K562 (cell line): ENCODE measurements around the gene WDR86. TPM values are rescaled to one million over a fixed set of nuclear protein-coding genes. Genes with fewer than 3 reads are reported as not detected.

Experiments
- ARID3A ChIP-seq: IDR thresholded peaks from 2 replicates; pipeline ENCODE4 v1.6.1; 2012; ENCODE audit warnings: low read depth, low read length, improper control_type of control experiment, borderline replicate concordance
- CEBPB ChIP-seq: fragments of 450-650 bp; IDR thresholded peaks from 2 replicates; pipeline ENCODE4 v1.6.1; 2016; ENCODE audit warnings: missing genetic modification characterization, missing compliant biosample characterization
- EWSR1 ChIP-seq: fragments of 450-650 bp; IDR thresholded peaks from 2 replicates; pipeline ENCODE4 v1.6.1; 2018; ENCODE audit warnings: borderline replicate concordance, mild to moderate bottlenecking, low read depth, moderate library complexity; ENCODE audit not compliant: partially characterized antibody
- JUND ChIP-seq, 2 experiments: IDR thresholded peaks; 2 replicates in 1 of 2; 3 replicates in 1 of 2; pipeline ENCODE4 v1.6.1; 2011; ENCODE audit warnings: borderline replicate concordance in 2 of 2, low read depth in 2 of 2, low read length in 2 of 2, improper control_type of control experiment in 1 of 2, missing biosample characterization in 1 of 2, missing genetic modification characterization in 1 of 2, missing genetic modification reagents in 1 of 2
- MBD1 ChIP-seq: fragments of 250-450 bp; sonication (Bioruptor Pico); IDR thresholded peaks from 2 replicates; pipeline ENCODE4 v1.8.0; 2022; ENCODE audit warnings: inconsistent platforms
- MTA3 ChIP-seq: fragments of 450-650 bp; formaldehyde crosslinking; IDR thresholded peaks from 2 replicates; pipeline ENCODE4 v1.6.1; 2017; ENCODE audit warnings: mild to moderate bottlenecking, borderline replicate concordance
- NRF1 ChIP-seq, 2 experiments: fragments of 450-650 bp; IDR thresholded peaks in 1 of 2; conservative IDR thresholded peaks in 1 of 2; 2 replicates each; pipeline ENCODE4 v1.6.1; 2014; ENCODE audit warnings: mild to moderate bottlenecking in 2 of 2
- RAD21 ChIP-seq, 2 experiments: fragments of 250-450 bp in 1 of 2; fragments of 450-650 bp in 1 of 2; sonication (Bioruptor Pico) in 1 of 2; formaldehyde crosslinking in 1 of 2; IDR thresholded peaks in 1 of 2; conservative IDR thresholded peaks in 1 of 2; 2 replicates each; pipeline versions ENCODE4 v1.4.0 to v1.8.0; 2020 to 2022; ENCODE audit warnings: mild to moderate bottlenecking in 2 of 2, moderate library complexity in 1 of 2
- TBP ChIP-seq: optimal IDR thresholded peaks from 2 replicates; pipeline ENCODE3; 2011; ENCODE audit warnings: low read depth, low read length, improper control_type of control experiment
- YY1 ChIP-seq, 3 experiments: IDR thresholded peaks; 2 replicates each; pipeline ENCODE4 v1.6.1; 2011; ENCODE audit warnings: low read length in 2 of 3, mild to moderate bottlenecking in 2 of 3, moderate library complexity in 2 of 3, borderline replicate concordance in 1 of 3, control low read depth in 1 of 3, low read depth in 1 of 3; ENCODE audit not compliant: insufficient read depth in 3 of 3, insufficient replicate concordance in 2 of 3, control insufficient read depth in 1 of 3, insufficient read length in 1 of 3; ENCODE audit errors: extremely low read depth in 1 of 3
- polyA plus RNA-seq, 8 experiments: library from polyadenylated mRNA; depleted of rRNA in 4 of 8; stranded (reverse) in 5 of 8; unstranded in 3 of 8; fragments of >200 nt; fragmentation: Nextera tagmentation in 2 of 8; fragmentation: Illumina TruSeq in 1 of 8; extraction: Ambion mirVana in 2 of 8; extraction: Trizol in 1 of 8; gene quantifications; 2 replicates each; pipeline versions ENCODE4 v1.2.1 to v1.2.3, GENCODE V29; 2011 to 2014; ENCODE audit warnings: inconsistent platforms in 1 of 8, missing spikeins in 1 of 8
- total RNA-seq, 7 experiments: library from RNA; depleted of rRNA in 6 of 7; stranded (reverse); fragments of >200 nt in 6 of 7; fragmentation: Illumina TruSeq in 2 of 7; extraction: Trizol in 2 of 7; gene quantifications; 2 replicates each; pipeline versions ENCODE4 v1.2.1 to v1.2.3, GENCODE V29; 2011 to 2021; ENCODE audit warnings: low replicate concordance in 1 of 7
- TF ChIP-seq, protein P1 (sequence below), 2 experiments: fragments of 150-350 bp in 1 of 2; IDR thresholded peaks; 2 replicates each; pipeline ENCODE4 v1.6.1; 2012 to 2016; ENCODE audit warnings: low read depth in 2 of 2, low read length in 2 of 2, mild to moderate bottlenecking in 1 of 2, moderate library complexity in 1 of 2
- TF ChIP-seq, protein P2 (sequence below): fragments of 250-450 bp; sonication (Bioruptor Pico); IDR thresholded peaks from 2 replicates; pipeline ENCODE4 v1.9.0; 2021; ENCODE audit warnings: mild to moderate bottlenecking, inconsistent platforms
- TF ChIP-seq, protein P3 (sequence below): conservative IDR thresholded peaks from 2 replicates; pipeline ENCODE4 v1.6.1; 2011; ENCODE audit warnings: low read depth, mild to moderate bottlenecking, low read length; ENCODE audit not compliant: control insufficient read depth

Gene WDR86
- total and polyA plus RNA-seq, 9 of the 15 experiments (the other 6 are each of a cell fraction or from before 2014, with no cell fraction given), result 0.24 TPM; not detected in 8

DNA sequence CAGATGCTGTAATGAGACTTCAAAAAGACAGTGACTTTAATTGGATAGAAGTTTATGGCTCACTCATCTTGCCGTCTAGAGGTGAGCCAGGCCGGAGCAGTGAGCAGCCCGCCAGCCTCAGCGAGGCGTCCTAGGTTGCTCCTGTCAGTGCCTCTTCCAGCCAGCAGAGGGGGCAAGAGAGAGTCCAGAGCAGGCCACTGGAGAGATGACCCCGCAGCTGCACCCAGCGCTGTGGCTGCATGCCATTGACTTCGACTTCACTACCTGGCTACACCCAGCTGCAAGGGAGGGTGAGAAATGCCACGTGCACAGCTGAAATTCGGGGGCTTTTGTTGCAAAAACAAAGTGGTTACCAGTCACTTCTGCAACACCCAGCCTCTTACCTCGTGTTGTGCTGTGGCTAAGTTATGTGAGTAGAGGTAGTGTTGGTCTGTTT lies 41.7 kb downstream of the WDR86 start (continued):
- TF ChIP-seq, protein P1, sequence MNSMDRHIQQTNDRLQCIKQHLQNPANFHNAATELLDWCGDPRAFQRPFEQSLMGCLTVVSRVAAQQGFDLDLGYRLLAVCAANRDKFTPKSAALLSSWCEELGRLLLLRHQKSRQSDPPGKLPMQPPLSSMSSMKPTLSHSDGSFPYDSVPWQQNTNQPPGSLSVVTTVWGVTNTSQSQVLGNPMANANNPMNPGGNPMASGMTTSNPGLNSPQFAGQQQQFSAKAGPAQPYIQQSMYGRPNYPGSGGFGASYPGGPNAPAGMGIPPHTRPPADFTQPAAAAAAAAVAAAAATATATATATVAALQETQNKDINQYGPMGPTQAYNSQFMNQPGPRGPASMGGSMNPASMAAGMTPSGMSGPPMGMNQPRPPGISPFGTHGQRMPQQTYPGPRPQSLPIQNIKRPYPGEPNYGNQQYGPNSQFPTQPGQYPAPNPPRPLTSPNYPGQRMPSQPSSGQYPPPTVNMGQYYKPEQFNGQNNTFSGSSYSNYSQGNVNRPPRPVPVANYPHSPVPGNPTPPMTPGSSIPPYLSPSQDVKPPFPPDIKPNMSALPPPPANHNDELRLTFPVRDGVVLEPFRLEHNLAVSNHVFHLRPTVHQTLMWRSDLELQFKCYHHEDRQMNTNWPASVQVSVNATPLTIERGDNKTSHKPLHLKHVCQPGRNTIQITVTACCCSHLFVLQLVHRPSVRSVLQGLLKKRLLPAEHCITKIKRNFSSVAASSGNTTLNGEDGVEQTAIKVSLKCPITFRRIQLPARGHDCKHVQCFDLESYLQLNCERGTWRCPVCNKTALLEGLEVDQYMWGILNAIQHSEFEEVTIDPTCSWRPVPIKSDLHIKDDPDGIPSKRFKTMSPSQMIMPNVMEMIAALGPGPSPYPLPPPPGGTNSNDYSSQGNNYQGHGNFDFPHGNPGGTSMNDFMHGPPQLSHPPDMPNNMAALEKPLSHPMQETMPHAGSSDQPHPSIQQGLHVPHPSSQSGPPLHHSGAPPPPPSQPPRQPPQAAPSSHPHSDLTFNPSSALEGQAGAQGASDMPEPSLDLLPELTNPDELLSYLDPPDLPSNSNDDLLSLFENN (IDR thresholded peaks at IDR 0.05; ENCODE audit: low read depth in 2 of 2, low read length in 2 of 2), result no peak
- TF ChIP-seq NRF1 (conservative IDR thresholded peaks at IDR 0.05 in 1 of 2, IDR thresholded peaks at IDR 0.05 in 1 of 2), result 0 out of 4 replicates have a peak, but pooled peaks of 1 of the 2 experiments have one; percentile 13
- peak; percentile 49; the same call in 1 of the 2 replicates for TF ChIP-seq MTA3
- TF ChIP-seq, protein P2, sequence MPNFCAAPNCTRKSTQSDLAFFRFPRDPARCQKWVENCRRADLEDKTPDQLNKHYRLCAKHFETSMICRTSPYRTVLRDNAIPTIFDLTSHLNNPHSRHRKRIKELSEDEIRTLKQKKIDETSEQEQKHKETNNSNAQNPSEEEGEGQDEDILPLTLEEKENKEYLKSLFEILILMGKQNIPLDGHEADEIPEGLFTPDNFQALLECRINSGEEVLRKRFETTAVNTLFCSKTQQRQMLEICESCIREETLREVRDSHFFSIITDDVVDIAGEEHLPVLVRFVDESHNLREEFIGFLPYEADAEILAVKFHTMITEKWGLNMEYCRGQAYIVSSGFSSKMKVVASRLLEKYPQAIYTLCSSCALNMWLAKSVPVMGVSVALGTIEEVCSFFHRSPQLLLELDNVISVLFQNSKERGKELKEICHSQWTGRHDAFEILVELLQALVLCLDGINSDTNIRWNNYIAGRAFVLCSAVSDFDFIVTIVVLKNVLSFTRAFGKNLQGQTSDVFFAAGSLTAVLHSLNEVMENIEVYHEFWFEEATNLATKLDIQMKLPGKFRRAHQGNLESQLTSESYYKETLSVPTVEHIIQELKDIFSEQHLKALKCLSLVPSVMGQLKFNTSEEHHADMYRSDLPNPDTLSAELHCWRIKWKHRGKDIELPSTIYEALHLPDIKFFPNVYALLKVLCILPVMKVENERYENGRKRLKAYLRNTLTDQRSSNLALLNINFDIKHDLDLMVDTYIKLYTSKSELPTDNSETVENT, result no peak
- no peak for TF ChIP-seq MBD1
- TF ChIP-seq ARID3A, result no peak
- TF ChIP-seq JUND (IDR thresholded peaks at IDR 0.05; ENCODE audit: borderline replicate concordance, low read depth, low read length), result 0 out of 2 replicates have a peak, but pooled peaks have one; percentile 44
- no peak; the same call in 2 of the 3 replicates for TF ChIP-seq JUND (tag; IDR thresholded peaks at IDR 0.05; ENCODE audit: borderline replicate concordance, low read depth, low read length)
- TF ChIP-seq EWSR1, result no peak
- no peak for TF ChIP-seq CEBPB (tag)
- TF ChIP-seq YY1 (IDR thresholded peaks at IDR 0.05; ENCODE audit: borderline replicate concordance in 1 of 3, control insufficient read depth in 1 of 3, extremely low read depth in 1 of 3, insufficient read depth in 3 of 3, insufficient read length in 1 of 3, insufficient replicate concordance in 2 of 3, low read depth in 1 of 3, low read length in 2 of 3), result peak in 2 of 3 experiments; percentile 49 to 69
- no peak for TF ChIP-seq TBP
- TF ChIP-seq RAD21 (CRISPR knock-in tag; conservative IDR thresholded peaks at IDR 0.05 in 1 of 2, IDR thresholded peaks at IDR 0.05 in 1 of 2), result peak; percentile 85 to 96
- TF ChIP-seq, protein P3, sequence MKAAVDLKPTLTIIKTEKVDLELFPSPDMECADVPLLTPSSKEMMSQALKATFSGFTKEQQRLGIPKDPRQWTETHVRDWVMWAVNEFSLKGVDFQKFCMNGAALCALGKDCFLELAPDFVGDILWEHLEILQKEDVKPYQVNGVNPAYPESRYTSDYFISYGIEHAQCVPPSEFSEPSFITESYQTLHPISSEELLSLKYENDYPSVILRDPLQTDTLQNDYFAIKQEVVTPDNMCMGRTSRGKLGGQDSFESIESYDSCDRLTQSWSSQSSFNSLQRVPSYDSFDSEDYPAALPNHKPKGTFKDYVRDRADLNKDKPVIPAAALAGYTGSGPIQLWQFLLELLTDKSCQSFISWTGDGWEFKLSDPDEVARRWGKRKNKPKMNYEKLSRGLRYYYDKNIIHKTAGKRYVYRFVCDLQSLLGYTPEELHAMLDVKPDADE, result no peak
